GM12892 (cell line): Measurements from ENCODE around the gene ARHGEF16.

ENCODE experiments used
- POLR2AphosphoS5 ChIP-seq: IDR thresholded peaks from 2 replicates; pipeline ENCODE4 v1.6.1; 2011; ENCODE audit warnings: low read depth, low read length, control low read depth
- TAF1 ChIP-seq: IDR thresholded peaks from 2 replicates; pipeline ENCODE4 v1.6.1; 2011; ENCODE audit warnings: low read depth, mild to moderate bottlenecking, control low read depth, low read length, borderline replicate concordance

- TF ChIP-seq POLR2AphosphoS5 (no peak), TAF1 (no peak)
Measured at GRCh38 chr1:3523980-3524379, 69.5 kb downstream of the ARHGEF16 start.
